ENCODE measurements around the gene SECISBP2.
"Not testable (repeated sequence)": the region's sequence is repeated elsewhere in the genome, so short reads cannot be mapped to it uniquely, and the experiment has no call there.

Gene SECISBP2

DNA sequence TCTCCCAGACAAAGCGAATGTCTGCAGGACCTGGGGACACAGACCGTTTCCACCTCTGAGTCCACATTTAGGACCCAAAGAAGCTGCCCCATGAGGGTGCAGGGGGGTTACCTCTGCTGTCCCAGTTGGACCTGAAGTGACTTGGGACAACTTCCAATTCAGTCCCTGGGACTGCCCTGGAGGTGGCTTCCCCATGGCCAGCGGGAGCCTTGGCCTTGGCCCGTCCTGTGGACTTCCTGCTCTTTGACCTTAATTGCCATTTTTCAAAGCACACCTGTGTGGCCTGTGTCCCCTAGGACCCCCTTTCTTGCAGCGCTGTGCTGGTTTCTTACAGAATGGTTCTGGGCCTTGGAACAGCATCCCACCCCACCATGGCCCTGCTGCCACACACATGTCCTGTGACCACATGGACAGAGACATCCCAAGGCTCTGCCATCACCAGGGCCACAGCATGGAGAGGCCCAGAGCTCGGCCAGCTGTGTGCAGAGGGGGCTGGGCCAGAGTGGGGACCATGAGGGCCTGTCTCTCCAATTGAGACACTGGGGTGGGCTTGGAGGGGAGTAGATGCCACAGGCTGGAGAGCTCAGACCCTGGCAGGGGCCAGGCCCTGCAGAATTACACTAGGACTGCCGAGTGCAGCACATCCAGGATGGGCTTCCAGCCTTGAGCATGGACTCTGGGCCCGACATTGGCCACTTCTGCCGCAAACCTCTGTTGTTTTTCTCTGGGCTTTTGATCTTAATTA, 45.8 kb downstream of the SECISBP2 start:
- DNase-seq (ENCODE audit: low read depth in 1 of 2, low spot score in 1 of 2), result no peak

DNA sequence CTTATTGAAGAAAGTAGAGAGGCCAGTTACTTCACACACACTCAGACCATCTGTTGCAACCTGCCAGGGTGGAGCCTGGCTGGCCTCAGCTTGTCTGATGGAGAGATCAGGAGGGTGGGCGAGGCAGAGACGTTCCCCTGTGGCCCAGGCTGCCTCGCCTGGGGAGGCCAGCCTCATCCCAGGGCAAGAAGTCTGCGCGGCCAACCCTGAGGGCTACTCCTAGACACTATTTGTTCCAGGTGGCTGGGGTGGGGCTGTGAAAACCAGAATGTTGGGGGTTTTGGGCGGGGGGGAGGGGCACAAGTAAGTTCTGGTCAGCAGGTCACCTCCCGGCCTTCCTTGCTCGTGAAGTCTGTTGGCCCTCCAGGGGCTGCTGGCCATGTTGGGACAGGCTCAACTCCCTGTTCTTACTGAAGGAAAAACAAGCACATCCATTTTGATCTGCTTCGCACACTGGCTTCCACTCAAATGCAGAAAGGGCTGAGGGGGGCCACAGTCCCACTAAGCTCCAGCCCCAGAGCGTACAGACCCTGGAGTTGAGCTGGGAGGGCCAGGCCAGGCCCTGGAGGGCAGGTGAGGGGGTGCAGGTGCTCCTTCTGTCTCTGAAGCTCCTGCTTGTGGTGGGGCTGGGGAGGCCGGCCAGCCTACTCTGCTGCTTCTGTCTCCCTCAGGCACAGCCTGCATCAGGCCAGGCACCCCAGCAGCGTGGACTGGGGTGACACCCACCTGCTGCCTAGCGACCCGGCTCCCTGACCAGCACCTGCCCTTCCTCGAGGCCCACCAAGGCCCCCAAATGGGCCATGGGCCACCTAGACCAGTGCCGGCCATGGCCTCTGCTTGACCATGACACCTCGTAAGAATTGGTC, 46.6 kb downstream of the SECISBP2 start:
- DNase-seq (ENCODE audit: low read depth in 1 of 2, low spot score in 1 of 2), result no peak

DNA sequence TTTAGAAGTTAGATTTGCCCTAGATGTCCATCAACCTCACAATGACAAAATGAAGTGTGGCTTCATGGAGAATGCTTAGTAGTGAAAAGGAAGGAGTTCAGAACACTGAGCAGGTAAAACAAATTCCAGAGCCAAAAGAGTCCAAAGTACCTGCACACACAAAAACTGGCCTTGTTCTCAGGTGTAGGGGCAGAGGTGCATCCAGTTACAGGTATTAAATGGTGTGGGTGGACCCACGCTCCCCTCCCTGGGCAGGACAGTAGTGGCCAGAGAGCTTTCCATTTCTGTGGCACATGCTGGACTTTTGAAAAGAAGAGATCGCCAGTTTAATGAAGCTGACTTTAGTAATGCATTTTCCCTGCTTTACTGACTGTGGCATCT, 47.2 kb downstream of the SECISBP2 start:
- DNase-seq (ENCODE audit: low read depth in 1 of 2, low spot score in 1 of 2), result no peak

DNA sequence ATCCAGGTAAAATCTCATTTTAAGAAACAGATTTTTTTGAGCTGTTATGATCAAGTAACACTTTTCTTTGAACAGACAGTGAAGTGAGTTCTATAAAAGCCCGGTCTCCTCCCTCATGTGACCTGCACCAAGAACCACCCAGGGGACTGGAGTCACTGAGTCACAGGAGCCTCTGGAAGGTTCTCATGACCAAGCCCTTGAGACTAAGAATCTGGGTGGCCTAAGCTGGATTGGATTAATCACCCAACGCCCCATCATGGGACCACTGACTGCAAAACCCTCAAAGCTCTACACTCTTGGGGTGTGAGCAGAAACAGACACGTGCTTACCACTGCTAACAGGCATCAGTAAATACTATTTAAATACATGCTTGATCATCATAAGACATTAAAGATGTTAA, 48.4 kb downstream of the SECISBP2 start:
- DNase-seq (ENCODE audit: low read depth in 1 of 2, low spot score in 1 of 2), result no peak

DNA sequence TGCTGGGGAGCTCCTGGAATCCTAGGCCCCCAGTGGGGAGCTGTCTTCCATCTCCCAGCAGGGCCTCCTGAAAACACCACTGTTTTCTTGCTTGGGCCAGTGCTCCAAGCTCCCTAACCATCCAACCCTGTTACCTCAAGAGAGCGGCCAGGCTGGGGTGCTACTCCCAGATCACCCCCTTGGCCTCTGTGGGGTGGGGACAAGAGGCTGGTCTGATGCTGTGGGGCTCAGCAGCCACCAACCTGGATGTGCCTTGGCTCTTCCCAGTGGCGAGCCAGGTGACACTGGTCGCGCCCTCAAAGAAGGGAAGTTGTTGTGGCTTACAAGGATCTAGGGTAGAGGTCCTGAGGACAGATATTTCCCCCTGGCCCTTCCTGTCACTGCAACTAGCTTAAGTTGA, 49.0 kb downstream of the SECISBP2 start:
- DNase-seq (ENCODE audit: low read depth in 1 of 2, low spot score in 1 of 2), result no peak

DNA sequence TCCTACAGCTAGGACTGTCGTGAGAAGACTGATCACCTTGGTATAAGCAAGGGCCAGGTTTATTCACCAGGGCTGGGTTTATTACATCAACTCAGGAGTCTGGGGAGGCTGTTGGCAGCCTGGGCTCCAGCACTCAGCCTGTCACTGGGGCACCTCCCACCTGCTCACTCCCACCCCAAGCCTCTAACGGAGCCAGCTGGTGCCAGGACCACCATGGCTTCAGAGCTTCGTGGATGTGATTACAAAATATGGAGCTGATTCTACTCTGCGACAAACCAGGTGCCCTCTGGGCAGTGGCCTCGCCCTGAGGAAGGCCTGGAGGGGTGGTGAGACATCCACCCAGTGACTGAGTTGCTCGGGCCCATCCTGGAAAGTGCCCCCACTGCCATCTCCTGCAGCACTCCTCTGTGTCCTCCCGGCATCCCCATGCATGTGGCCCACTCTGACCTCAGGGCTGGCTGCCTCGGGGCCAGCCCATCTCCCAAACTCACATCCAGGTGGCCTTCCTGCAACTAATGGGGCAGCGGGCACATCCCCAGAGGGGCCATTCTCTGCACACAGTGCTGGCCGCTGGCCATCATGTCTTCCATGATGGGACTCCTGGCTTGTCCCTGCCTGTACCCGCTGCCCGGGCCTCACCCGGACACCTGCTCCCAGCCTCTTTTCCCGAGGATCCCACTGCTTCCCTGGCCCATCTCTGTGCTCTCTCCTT, 49.6 kb downstream of the SECISBP2 start:
- no peak for DNase-seq (ENCODE audit: low read depth in 1 of 2, low spot score in 1 of 2)

DNA sequence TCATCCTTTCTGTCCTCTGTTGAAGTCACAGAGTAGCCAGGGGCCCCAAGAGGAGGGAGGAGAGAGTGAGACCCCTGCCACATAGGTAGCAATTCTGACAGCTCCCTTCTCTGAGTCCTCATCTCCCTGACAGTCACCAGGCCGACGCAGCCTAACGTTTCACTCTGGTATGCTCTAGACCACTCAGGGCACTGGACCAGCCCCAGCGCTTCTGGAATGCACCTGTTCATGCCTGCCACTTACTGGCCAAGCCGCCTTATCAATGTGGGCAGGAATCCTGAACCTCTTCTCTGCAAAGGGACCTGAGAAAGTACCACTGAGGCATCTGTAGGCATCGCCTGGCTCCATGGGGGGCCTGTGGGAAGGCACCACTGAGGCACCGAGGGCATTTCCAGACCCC, 50.2 kb downstream of the SECISBP2 start:
- DNase-seq (ENCODE audit: low read depth in 1 of 2, low spot score in 1 of 2), result no peak

DNA sequence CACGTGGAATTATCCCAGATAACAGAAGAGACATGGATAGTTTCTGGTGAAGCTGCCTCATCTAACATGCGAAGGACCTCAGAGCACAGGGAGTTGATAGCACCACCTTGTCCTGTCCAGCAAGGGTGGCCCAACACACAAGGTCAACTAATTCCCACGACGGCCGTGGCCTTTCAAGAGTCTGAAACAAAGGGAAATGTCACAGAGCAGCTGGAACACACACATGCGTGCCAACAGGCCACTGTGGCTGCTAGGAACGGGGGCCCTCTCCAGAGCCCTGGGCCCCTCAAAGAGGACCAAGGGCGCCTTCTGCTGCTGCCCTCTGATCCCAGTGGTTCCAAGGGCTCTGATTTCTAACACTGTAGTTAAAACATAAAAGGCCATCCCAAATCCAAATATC, 50.7 kb downstream of the SECISBP2 start:
- DNase-seq (ENCODE audit: low read depth in 1 of 2, low spot score in 1 of 2), result no peak

DNA sequence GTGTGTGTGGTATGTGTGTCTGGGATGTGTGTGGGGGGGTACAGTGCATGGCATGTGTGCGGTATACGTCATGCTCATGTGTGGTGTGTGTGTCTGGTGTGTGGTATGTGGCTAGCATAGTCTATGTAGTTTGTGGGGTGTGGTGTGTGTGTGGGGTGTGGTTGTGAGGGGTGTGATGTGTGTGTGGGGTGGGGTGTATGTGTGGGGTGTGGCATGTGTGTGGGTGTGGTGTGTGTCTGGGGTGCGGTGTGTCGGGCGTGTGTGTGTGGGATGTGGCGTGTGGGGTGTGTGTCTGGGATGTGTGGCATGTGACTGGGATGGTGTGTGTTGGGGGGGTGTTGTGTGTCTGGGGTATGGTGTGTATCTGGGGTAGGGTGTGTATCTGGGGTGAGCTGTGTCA, 52.3 kb downstream of the SECISBP2 start:
- DNase-seq (ENCODE audit: low read depth in 1 of 2, low spot score in 1 of 2), result no peak

DNA sequence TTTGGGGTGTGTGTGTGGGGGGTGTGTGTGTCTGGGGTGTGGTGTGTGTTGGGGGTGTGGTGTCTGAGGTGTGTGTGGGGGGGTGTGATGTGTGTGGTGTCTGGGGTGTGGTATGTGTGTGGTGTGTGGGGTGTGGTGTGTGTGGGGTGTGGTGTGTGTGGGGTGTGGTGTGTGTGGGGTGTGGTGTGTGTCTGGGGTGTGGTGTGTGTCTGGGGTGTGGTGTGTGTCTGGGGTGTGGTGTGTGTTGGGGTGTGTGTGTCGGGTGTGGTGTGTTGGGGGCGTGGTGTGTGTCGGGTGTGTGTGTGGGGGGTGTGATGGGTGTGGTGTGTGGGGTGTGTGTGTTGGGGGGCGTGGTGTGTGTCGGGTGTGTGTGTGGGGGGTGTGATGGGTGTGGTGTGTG, 53.5 kb downstream of the SECISBP2 start:
- DNase-seq (ENCODE audit: low read depth in 1 of 2, low spot score in 1 of 2), result not testable (repeated sequence)

DNA sequence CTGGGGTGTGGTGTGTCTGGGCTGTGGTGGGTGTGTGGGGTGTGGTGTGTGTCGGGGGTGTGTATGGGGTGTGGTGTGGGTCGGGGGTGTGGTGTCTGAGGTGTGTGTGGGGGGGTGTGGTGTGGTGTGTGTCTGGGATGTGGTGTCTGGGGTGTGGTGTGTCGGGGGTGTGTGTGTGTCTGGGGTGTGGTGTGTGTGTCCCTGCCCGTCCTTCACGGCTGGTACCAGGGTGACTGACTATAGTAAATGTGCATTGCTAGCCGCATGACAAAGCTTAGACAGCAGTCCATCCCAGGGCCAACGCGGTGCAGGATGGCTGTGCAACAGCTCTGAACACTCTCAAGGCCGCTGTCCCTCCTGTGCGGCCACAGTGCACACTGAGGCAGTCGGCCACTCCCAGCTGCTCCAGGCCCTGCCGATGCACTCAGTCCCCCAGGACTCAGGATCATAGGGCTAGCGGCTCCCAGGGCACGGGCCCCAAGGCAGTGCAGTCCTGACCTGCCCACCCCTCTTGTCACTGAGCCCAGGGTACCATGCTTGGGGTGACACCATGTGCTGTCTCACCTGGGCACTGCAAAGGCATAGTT, 54.0 kb downstream of the SECISBP2 start:
- DNase-seq (ENCODE audit: low read depth in 1 of 2, low spot score in 1 of 2), result no peak

DNA sequence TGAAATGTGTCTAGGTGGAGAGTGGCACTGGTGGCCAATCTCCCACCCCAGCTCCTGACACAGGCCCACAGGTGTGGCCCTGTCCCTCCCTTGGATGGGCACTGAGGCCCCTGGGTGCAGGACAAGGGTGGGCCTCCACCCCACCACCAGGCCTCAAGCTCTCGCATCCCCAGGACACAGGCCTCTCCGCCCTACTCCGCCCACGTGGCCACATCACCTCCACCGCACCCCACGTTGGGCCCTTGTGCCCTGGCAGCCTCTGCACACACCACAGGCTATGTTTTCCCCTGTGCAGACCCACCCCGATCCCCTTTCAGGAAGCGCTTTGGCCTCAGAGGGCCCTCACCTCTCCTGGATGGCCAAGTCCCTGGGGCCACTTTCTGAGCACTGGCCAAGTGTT, 54.7 kb downstream of the SECISBP2 start:
- no peak for DNase-seq (ENCODE audit: low read depth in 1 of 2, low spot score in 1 of 2)

DNA sequence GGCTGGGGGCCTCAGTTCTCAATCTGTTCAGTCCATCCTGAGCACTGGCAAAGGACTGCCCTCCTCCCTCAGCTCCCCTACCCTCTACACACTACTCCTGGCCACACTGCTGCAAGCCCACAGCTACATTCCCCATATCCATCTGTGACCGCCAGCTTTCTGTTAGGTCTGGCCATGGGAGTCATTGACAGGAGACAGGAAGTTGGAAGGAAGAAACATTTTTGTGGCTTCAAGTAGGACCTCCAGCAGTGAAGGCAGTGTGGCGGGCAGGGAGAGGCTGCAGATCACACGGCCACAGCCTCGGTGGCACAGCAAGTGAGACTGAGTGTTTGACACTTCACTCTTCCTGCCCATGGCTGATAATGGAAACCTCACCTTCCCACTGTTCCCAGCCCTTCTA, 55.9 kb downstream of the SECISBP2 start:
- no peak for DNase-seq (ENCODE audit: low read depth in 1 of 2, low spot score in 1 of 2)

DNA sequence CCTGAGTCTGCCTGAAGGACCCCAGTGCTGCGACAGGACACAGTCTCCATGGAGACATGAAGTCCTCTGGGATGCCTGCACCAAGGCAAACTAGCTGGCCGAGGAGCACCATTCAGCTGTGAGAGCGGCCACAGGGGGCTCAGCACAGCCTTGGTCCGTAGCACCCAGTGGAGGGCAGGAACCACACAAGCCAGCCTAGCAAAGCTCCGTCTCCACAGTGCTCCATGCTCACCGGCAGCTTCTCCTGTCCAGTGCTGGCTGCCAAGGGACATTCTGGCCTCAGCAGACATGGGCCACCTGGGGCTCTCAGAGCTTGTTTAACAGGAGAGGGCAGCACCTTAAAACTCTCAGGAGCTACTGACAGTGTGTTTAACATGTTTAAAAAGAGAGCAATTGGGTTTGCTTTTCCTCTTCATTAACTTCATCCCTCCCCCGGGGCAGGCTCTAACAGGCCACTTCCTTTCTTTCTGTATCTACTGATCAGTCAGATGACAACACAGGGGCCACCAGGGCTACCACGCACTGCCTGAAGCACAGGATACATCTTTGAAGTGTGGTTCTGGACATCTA, 57.0 kb downstream of the SECISBP2 start:
- DNase-seq (ENCODE audit: low read depth in 1 of 2, low spot score in 1 of 2), result no peak

DNA sequence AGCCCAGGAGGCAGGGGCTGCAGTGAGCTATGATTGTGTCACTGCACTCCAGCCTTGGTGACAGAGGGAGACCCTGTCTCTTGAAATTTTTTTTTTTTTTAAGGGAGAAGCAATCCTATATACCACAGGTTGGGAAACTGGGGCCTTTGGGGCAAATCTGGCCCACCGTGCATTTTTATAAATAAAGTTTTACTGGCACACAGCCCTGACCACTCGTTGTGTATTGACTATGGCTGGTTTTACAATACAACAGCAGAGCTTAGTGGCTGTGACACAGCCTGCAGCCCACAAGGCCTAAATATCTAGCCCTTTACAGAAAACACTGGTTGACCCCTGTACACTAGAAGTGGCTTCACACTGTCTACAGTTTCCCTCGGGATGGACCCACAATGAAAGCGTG, 58.0 kb downstream of the SECISBP2 start:
- no peak for DNase-seq (ENCODE audit: low read depth in 1 of 2, low spot score in 1 of 2)

DNA sequence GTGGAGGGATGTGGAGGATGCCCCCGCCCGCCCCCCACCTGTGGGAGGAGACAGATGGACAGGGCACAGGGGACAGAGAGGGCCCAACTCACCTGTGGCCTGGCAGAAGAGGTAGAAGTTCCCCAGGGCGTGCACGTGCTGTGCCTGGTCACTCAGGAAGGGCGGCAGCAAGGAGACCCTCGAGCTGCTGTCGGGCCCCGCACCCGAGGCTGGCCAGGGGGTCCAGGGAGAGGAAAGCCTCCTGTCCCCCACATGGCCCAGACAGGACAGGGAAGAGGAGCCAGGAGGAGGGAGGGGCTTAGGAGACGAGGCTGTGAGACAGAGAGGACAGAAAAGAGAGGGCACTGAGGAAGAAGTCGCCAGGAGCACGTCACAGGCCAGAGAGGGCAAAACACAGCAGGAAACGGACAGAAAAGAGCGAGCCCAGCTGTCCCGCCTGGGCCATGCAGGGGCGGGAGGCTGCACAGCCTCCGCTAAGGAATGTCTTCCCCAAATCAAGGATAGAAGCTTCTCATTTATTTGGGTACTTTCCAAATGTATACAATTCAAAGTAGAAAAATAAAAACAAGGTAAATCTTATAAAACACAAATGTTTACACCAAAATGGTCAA, 58.5 kb downstream of the SECISBP2 start:
- DNase-seq (ENCODE audit: low read depth in 1 of 2, low spot score in 1 of 2), result no peak

DNA sequence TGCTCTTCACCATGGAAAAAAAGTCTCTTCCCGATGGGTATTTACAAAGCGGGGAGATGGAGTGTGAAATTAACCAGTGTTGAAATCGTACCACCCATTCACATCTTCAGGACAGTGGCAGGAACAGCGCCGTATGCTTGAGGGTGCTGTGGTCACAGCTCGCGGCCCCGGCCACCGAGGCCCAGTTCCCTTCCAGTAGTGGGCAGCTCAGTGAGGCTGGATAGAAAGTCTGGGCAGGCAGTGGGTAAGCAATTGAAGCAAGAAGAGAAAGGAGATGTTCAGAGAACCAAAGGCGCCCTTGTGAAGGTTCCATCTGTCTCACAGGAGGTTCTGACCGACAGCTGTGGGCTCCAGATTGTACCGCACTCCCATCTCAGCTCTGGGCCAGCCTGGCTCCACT, 59.1 kb downstream of the SECISBP2 start:
- no peak for DNase-seq (ENCODE audit: low read depth in 1 of 2, low spot score in 1 of 2)

DNA sequence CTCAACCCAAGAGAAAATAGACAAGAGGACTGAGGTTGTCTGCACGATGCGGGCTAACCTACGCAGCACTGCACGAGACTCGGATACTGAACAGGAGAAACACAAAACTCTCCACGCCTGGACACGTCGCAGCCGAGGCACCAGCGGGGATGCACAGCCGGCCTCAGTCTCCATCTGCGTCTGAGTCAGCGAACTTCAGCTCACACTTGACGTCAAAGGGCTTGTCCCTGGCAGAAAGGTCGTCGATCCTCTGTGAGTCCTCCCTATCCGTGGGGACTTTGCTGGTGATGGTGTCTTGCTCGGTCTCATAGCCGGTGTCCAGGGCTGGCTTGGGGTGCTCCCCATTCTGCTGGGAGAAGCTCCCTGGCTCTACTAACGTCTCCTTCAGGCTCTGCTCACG, 60.2 kb downstream of the SECISBP2 start:
- DNase-seq (ENCODE audit: low read depth in 1 of 2, low spot score in 1 of 2), result no peak

DNA sequence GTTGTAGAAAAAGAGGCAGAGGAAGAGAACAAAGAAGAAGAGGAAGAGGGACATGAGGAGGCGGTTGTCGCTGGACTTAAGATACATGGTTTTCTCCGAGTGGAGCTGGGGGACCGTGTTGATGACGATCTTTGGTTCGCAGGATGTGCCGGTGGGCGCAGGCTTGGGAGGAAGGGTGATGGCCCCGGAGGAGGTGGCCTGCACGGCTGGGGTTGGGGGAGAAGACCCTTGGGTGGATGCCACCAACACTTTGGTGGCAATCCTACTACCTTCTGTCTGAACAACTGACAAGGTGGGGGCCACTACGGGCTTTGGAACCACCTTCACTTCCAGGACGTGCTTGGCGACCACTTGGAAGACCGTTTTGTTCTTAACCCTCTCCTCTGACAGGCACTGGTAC, 60.7 kb downstream of the SECISBP2 start:
- DNase-seq (ENCODE audit: low read depth in 1 of 2, low spot score in 1 of 2), result no peak

DNA sequence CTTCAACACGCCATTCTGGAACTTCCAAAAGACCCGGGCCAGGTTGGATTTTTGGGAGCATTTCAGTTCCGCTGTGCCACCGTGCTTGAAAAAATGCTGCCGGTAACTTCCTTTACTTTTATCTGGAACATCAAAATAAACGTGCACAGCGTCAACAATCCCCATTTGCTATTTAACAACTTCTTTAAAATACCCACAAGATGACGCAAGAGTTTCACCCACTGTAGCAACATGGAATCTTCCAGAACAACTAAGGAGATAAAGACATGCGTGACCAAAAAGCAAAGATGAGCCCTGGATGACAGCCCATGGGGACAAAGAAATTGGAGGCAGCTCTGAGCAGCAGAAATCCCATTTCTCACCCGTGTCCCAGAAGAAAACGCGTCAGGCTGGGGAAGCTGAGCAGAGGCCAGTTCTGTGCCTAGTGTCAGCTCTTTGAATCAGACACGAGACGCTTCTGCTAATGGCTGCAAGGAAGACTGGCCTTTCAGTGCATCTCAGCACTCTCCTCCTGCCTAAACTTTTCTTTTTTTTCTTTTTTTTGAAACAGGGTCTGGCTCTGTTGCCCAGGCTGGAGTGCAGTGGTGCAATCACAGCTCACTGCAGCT, 61.3 kb downstream of the SECISBP2 start:
- DNase-seq (ENCODE audit: low read depth in 1 of 2, low spot score in 1 of 2), result no peak
